ENCODE results near the gene APBB2.

GRCh38 chr4:40987151-40987550 lies 227.2 kb downstream of the APBB2 start:
- TF ChIP-seq POLR2AphosphoS5 (IDR thresholded peaks at IDR 0.05) (no peak), CTCF (IDR thresholded peaks at IDR 0.05) (no peak), POLR2A (IDR thresholded peaks at IDR 0.05; ENCODE audit: low read depth) (no peak), EP300 (IDR thresholded peaks at IDR 0.05) (no peak)

Data from esophagus muscularis mucosa (tissue), 4 donors.